ENCODE measurements around the gene ADAMTS12. TPM values are rescaled to one million over a fixed set of nuclear protein-coding genes. Genes with fewer than 3 reads are reported as not detected.

Gene ADAMTS12
- total RNA-seq, 3 donors from 2014 or later (not counting 1 experiment from before 2014, with no cell fraction given), result not detected

GRCh38 chr5:33701951-33702350 lies 189.8 kb downstream of the ADAMTS12 start:
- Mint-ChIP-seq H3K9me3 (peaks cover 6 to 9% of the 10 kb centered on the region in 2 donors), H3K27ac (no peak overlapping the region)
- ATAC-seq, result no peak

DNA sequence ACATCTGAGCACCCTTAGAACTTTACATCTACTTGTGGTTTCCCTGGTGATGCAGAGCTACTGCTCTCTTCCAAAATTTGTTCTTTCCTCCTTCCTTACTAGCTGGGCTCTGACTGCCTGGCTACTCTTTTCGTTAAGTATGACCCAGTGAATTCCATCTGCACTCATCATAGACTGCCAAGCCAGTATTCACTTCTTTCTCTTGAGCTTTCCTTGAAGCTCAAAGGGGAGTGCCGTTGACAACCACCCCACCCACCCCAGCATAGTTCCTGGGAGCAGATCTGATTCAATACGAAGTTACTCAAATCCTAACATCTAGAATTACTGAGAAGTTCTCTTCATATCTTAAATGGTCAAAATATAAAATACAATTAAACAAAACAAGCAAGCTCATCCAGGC lies 190.5 kb downstream of the ADAMTS12 start:
- Mint-ChIP-seq H3K9me3 (peaks cover 6% of the 10 kb centered on the region in 2 donors), H3K27ac (no peak overlapping the region), H3K4me3 (no peak overlapping the region), H3K27me3 (ENCODE audit: low read depth in 2 of 2) (no peaks in the 10 kb centered on the region), H3K4me1 (no peaks in the 10 kb centered on the region), H3K36me3 (no peaks in the 10 kb centered on the region)
- DNase-seq (no peak), ATAC-seq (no peak)
- WGBS (ENCODE audit: insufficient coverage), result 82% methylated on average over 3 of the region's 3 CpGs
- Histone ChIP-seq H3K9me3 (ENCODE audit: control insufficient read depth, insufficient read depth, low read length) (no peaks in the 10 kb centered on the region), H3K36me3 (ENCODE audit: control insufficient read depth, insufficient read depth, low read length) (no peaks in the 10 kb centered on the region), H3K4me3 (ENCODE audit: low read length) (no peak overlapping the region), H3K4me1 (ENCODE audit: control insufficient read depth, insufficient read depth, low read length) (no peaks in the 10 kb centered on the region), H3K27ac (ENCODE audit: low read length) (no peak overlapping the region), H3K27me3 (ENCODE audit: control insufficient read depth, insufficient read depth, low read length) (no peaks in the 10 kb centered on the region)
- intact Hi-C loops (cut with micrococcal nuclease), result no loop called here
- TF ChIP-seq, protein P1, sequence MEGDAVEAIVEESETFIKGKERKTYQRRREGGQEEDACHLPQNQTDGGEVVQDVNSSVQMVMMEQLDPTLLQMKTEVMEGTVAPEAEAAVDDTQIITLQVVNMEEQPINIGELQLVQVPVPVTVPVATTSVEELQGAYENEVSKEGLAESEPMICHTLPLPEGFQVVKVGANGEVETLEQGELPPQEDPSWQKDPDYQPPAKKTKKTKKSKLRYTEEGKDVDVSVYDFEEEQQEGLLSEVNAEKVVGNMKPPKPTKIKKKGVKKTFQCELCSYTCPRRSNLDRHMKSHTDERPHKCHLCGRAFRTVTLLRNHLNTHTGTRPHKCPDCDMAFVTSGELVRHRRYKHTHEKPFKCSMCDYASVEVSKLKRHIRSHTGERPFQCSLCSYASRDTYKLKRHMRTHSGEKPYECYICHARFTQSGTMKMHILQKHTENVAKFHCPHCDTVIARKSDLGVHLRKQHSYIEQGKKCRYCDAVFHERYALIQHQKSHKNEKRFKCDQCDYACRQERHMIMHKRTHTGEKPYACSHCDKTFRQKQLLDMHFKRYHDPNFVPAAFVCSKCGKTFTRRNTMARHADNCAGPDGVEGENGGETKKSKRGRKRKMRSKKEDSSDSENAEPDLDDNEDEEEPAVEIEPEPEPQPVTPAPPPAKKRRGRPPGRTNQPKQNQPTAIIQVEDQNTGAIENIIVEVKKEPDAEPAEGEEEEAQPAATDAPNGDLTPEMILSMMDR (IDR thresholded peaks at IDR 0.05), result no peak

More at GRCh38 chr5:33701951-33702350, 189.8 kb downstream of the ADAMTS12 start:
- Histone ChIP-seq H3K27ac (ENCODE audit: low read length) (no peak overlapping the region), H3K4me3 (ENCODE audit: low read length) (no peak overlapping the region), H3K27me3 (ENCODE audit: control insufficient read depth, insufficient read depth, low read length) (no peaks in the 10 kb centered on the region), H3K4me1 (ENCODE audit: control insufficient read depth, insufficient read depth, low read length) (no peaks in the 10 kb centered on the region), H3K36me3 (ENCODE audit: control insufficient read depth, insufficient read depth, low read length) (no peaks in the 10 kb centered on the region), H3K9me3 (ENCODE audit: control insufficient read depth, insufficient read depth, low read length) (no peaks in the 10 kb centered on the region)
- Mint-ChIP-seq H3K4me3 (no peak overlapping the region), H3K27me3 (ENCODE audit: low read depth in 2 of 2) (no peaks in the 10 kb centered on the region), H3K36me3 (no peaks in the 10 kb centered on the region), H3K4me1 (no peaks in the 10 kb centered on the region)
- intact Hi-C loops (cut with micrococcal nuclease), result no loop called here
- WGBS (ENCODE audit: insufficient coverage), result 100% methylated on average over 1 of the region's 2 CpGs
- TF ChIP-seq, protein P1 (IDR thresholded peaks at IDR 0.05), result no peak
- no peak for DNase-seq

GRCh38 chr5:33696411-33696810 lies 195.4 kb downstream of the ADAMTS12 start:
- ATAC-seq, result no peak
- 87% methylated on average over 3 of the region's 3 CpGs for WGBS (ENCODE audit: insufficient coverage)
- Mint-ChIP-seq H3K27me3 (ENCODE audit: low read depth in 2 of 2) (no peaks in the 10 kb centered on the region), H3K4me1 (no peaks in the 10 kb centered on the region), H3K4me3 (no peak overlapping the region), H3K27ac (no peak overlapping the region), H3K9me3 (peaks cover 6 to 7% of the 10 kb centered on the region in 2 donors), H3K36me3 (no peaks in the 10 kb centered on the region)
- Histone ChIP-seq H3K4me3 (ENCODE audit: low read length) (no peak overlapping the region), H3K27me3 (ENCODE audit: control insufficient read depth, insufficient read depth, low read length) (no peaks in the 10 kb centered on the region), H3K4me1 (ENCODE audit: control insufficient read depth, insufficient read depth, low read length) (no peaks in the 10 kb centered on the region), H3K9me3 (ENCODE audit: control insufficient read depth, insufficient read depth, low read length) (no peaks in the 10 kb centered on the region), H3K36me3 (ENCODE audit: control insufficient read depth, insufficient read depth, low read length) (no peaks in the 10 kb centered on the region), H3K27ac (ENCODE audit: low read length) (no peak overlapping the region)
- TF ChIP-seq, protein P1 (IDR thresholded peaks at IDR 0.05), result no peak
- no peak for DNase-seq
- intact Hi-C loops (cut with micrococcal nuclease), result no loop called here

- H3K27me3 ChIP-seq (ENCODE audit: control insufficient read depth, insufficient read depth, low read length), result no peaks in the 10 kb centered on the region
- no peaks in the 10 kb centered on the region for H3K4me1 Mint-ChIP-seq
- DNase-seq (no peak), ATAC-seq (no peak)
- intact Hi-C loops (cut with micrococcal nuclease), result no loop called here
- TF ChIP-seq, protein P1 (IDR thresholded peaks at IDR 0.05), result no peak
- no peak overlapping the region for H3K27ac Mint-ChIP-seq
- H3K4me1 ChIP-seq (ENCODE audit: control insufficient read depth, insufficient read depth, low read length), result no peaks in the 10 kb centered on the region
- no peaks in the 10 kb centered on the region for H3K27me3 Mint-ChIP-seq (ENCODE audit: low read depth in 2 of 2)
- 91% methylated on average over 1 of the region's 2 CpGs for WGBS (ENCODE audit: insufficient coverage)
- H3K4me3 Mint-ChIP-seq, result no peak overlapping the region
- no peak overlapping the region for H3K4me3 ChIP-seq (ENCODE audit: low read length)
- H3K9me3 Mint-ChIP-seq, result peaks cover 6 to 7% of the 10 kb centered on the region in 2 donors
- no peak overlapping the region for H3K27ac ChIP-seq (ENCODE audit: low read length)
- no peaks in the 10 kb centered on the region for H3K36me3 ChIP-seq (ENCODE audit: control insufficient read depth, insufficient read depth, low read length)
- no peaks in the 10 kb centered on the region for H3K36me3 Mint-ChIP-seq
- H3K9me3 ChIP-seq (ENCODE audit: control insufficient read depth, insufficient read depth, low read length), result no peaks in the 10 kb centered on the region
Observed at GRCh38 chr5:33692980-33693379, 198.8 kb downstream of the ADAMTS12 start.
